PFSK-1 (cell line): ENCODE results near the gene GJB2.

Source experiments
- FOXP2 ChIP-seq: optimal IDR thresholded peaks from 2 replicates; pipeline ENCODE3; 2011; ENCODE audit warnings: borderline replicate concordance, control low read depth, inconsistent platforms; ENCODE audit not compliant: insufficient read depth; ENCODE audit errors: extremely low read length, extremely low read depth
- POLR2AphosphoS5 ChIP-seq: IDR thresholded peaks from 2 replicates; pipeline ENCODE4 v1.6.1; 2012; ENCODE audit warnings: low read depth, mild to moderate bottlenecking, control low read depth, low read length, moderate library complexity
- REST ChIP-seq, 2 experiments: IDR thresholded peaks; 2 replicates each; pipeline versions ENCODE4 v1.6.1 to v1.8.0; 2011 to 2012; ENCODE audit warnings: low read depth in 2 of 2, low read length in 2 of 2, control low read depth in 1 of 2, inconsistent platforms in 1 of 2, mild to moderate bottlenecking in 1 of 2, moderate library complexity in 1 of 2; ENCODE audit not compliant: insufficient read depth in 1 of 2
- SIN3A ChIP-seq: IDR thresholded peaks from 2 replicates; pipeline ENCODE4 v1.6.1; 2012; ENCODE audit warnings: mild to moderate bottlenecking, low read length, moderate library complexity, borderline replicate concordance; ENCODE audit not compliant: insufficient read depth
- TAF1 ChIP-seq: IDR thresholded peaks from 2 replicates; pipeline ENCODE4 v1.6.1; 2012; ENCODE audit warnings: low read length, control low read depth, borderline replicate concordance; ENCODE audit not compliant: insufficient read depth

Gene GJB2

GRCh38 chr13:20142927-20143480 is 49.7 kb downstream of the GJB2 start:
- no peak for TF ChIP-seq FOXP2
- no peak for TF ChIP-seq TAF1
- no peak for TF ChIP-seq POLR2AphosphoS5
- no peak for TF ChIP-seq REST (IDR thresholded peaks at IDR 0.05; ENCODE audit: insufficient read depth in 1 of 2, low read depth in 2 of 2, low read length in 2 of 2)
- no peak for TF ChIP-seq SIN3A

GRCh38 chr13:20142023-20142926 is 50.5 kb downstream of the GJB2 start:
- TF ChIP-seq SIN3A, result no peak
- TF ChIP-seq TAF1, result no peak
- no peak for TF ChIP-seq FOXP2
- TF ChIP-seq POLR2AphosphoS5, result no peak
- no peak for TF ChIP-seq REST (IDR thresholded peaks at IDR 0.05; ENCODE audit: insufficient read depth in 1 of 2, low read depth in 2 of 2, low read length in 2 of 2)

- TF ChIP-seq POLR2AphosphoS5 (no peak), REST (IDR thresholded peaks at IDR 0.05; ENCODE audit: insufficient read depth in 1 of 2, low read depth in 2 of 2, low read length in 2 of 2) (no peak), SIN3A (no peak), FOXP2 (no peak), TAF1 (no peak)
These were observed 51.3 kb downstream of the GJB2 start for GRCh38 chr13:20141238-20142022.

- TF ChIP-seq SIN3A, result no peak
- no peak for TF ChIP-seq TAF1
- no peak for TF ChIP-seq FOXP2
These were observed 52.3 kb downstream of the GJB2 start for GRCh38 chr13:20140487-20140886.

- TF ChIP-seq SIN3A (no peak), FOXP2 (no peak), REST (IDR thresholded peaks at IDR 0.05; ENCODE audit: insufficient read depth in 1 of 2, low read depth in 2 of 2, low read length in 2 of 2) (no peak), POLR2AphosphoS5 (no peak), TAF1 (no peak)
These were observed 54.9 kb downstream of the GJB2 start for GRCh38 chr13:20137875-20138274.
